HepG2 (cell line): ENCODE results near the gene TRAF4. TPM values are rescaled to one million over a fixed set of nuclear protein-coding genes. Genes with fewer than 3 reads are reported as not detected.

Experiments used
- ATAC-seq: fragments of 200-7000 bp; cut with Tn5 transposase; 3 replicates; pipeline ENCODE4 v1.9.1; 2020; ENCODE audit warnings: mild to moderate bottlenecking, moderate library complexity
- BruUV-seq: library from RNA; stranded (reverse); fragments of 400-500 nt; replicated peaks from 2 replicates; lab custom pipeline; 2021; lab: Mats Ljungman, UMichigan
- CTCF ChIA-PET: fragments of 300-600 bp; formaldehyde crosslinking; extraction: SDS; loops from one replicate; lab custom pipeline; 2021; ENCODE audit warnings: low total read pairs, inconsistent platforms, low intra/inter-chr PET ratio; lab: Yijun Ruan, JAX
- POLR2A ChIA-PET: fragments of 350-600 bp; sonication (Branson Sonifier 250); formaldehyde crosslinking; loops from one replicate; lab custom pipeline; 2020; ENCODE audit warnings: antibody characterized with exemption, inconsistent platforms; lab: Yijun Ruan, JAX
- DNase-seq: peaks from one replicate; pipeline ENCODE4 v3.0.0-alpha.2; 2015; ENCODE audit warnings: low spot score
- FAIRE-seq: peaks from 3 replicates; lab custom pipeline; 2011; peaks lifted over from hg19 to GRCh38; lab: Jason Lieb, UNC
- H2AFZ ChIP-seq: one replicate; pipeline ENCODE4 v1.6.1; 2011; ENCODE audit warnings: low read length, inconsistent platforms
- H3K27ac ChIP-seq: fragments of 300-600 bp; 3 replicates; pipeline ENCODE4 v1.8.0; 2011; ENCODE audit warnings: mixed run types, mild to moderate bottlenecking, mixed read lengths, low read length, inconsistent platforms; ENCODE audit not compliant: insufficient read depth; ENCODE audit errors: extremely low read length
- H3K27me3 ChIP-seq, 2 experiments: fragments of 200-600 bp in 1 of 2; 2 replicates in 1 of 2; 3 replicates in 1 of 2; pipeline versions ENCODE4 v1.6.0 to v1.8.0; 2011; ENCODE audit warnings: low read length in 2 of 2, mild to moderate bottlenecking in 2 of 2, moderate library complexity in 2 of 2, inconsistent platforms in 1 of 2; ENCODE audit not compliant: insufficient read depth in 2 of 2, control insufficient read depth in 1 of 2
- H3K36me3 ChIP-seq, 2 experiments: fragments of 200-600 bp in 1 of 2; replicated peaks in 1 of 2; 2 replicates in 1 of 2; 3 replicates in 1 of 2; pipeline versions ENCODE4 v1.5.1 to v1.8.0; 2011; ENCODE audit warnings: low read length in 2 of 2, inconsistent platforms in 1 of 2; ENCODE audit not compliant: insufficient read depth in 2 of 2, control insufficient read depth in 1 of 2
- H3K4me1 ChIP-seq: 2 replicates; pipeline ENCODE4 v1.5.1; 2012; ENCODE audit warnings: low read length, inconsistent platforms; ENCODE audit not compliant: insufficient read depth
- H3K4me2 ChIP-seq: 2 replicates; pipeline ENCODE4 v1.6.0; 2011; ENCODE audit warnings: low read depth, low read length, inconsistent platforms
- H3K4me3 ChIP-seq, 3 experiments: fragments of 200-600 bp in 1 of 3; sonication (generic), shearing (Covaris generic) in 1 of 3; replicated peaks in 1 of 3; 2 replicates each; pipeline ENCODE4 v1.5.1; 2011 to 2016; ENCODE audit warnings: low read length in 3 of 3, inconsistent platforms in 2 of 3, low read depth in 2 of 3, mild to moderate bottlenecking in 2 of 3, control low read depth in 1 of 3, mixed read lengths in 1 of 3; ENCODE audit not compliant: insufficient read depth in 1 of 3
- H3K79me2 ChIP-seq: one replicate; pipeline ENCODE4 v1.6.1; 2011; ENCODE audit warnings: low read length, inconsistent platforms; ENCODE audit not compliant: insufficient read depth
- H3K9ac ChIP-seq: 2 replicates; pipeline ENCODE4 v1.6.0; 2011; ENCODE audit warnings: mild to moderate bottlenecking, low read depth, low read length, inconsistent platforms; ENCODE audit not compliant: insufficient read depth
- H3K9me3 ChIP-seq: 2 replicates; pipeline ENCODE4 v1.5.1; 2012; ENCODE audit warnings: mild to moderate bottlenecking, low read length
- H4K20me1 ChIP-seq: 2 replicates; pipeline ENCODE4 v1.6.0; 2011; ENCODE audit warnings: inconsistent platforms, mild to moderate bottlenecking, low read length, moderate library complexity; ENCODE audit not compliant: insufficient read depth
- HNF4A ChIP-seq: sonication (generic); formaldehyde crosslinking; IDR thresholded peaks from 2 replicates; pipeline ENCODE4 v1.4.0; 2020; ENCODE audit warnings: missing genetic modification reagents
- HNRNPL ChIP-seq: fragments of 200-400 bp; formaldehyde crosslinking; IDR thresholded peaks from 2 replicates; pipeline ENCODE4 v1.6.1; 2017; ENCODE audit warnings: mild to moderate bottlenecking, low read depth, low read length
- LCORL ChIP-seq, 2 experiments: fragments of 450-650 bp in 1 of 2; sonication (generic) in 1 of 2; formaldehyde crosslinking in 1 of 2; IDR thresholded peaks; 2 replicates each; pipeline versions ENCODE4 v1.5.0 to v1.6.1; 2017 to 2020; ENCODE audit warnings: antibody characterized with exemption in 1 of 2, missing genetic modification reagents in 1 of 2
- NR1H2 ChIP-seq: sonication (generic); formaldehyde crosslinking; IDR thresholded peaks from 2 replicates; pipeline ENCODE4 v1.8.1; 2022; ENCODE audit warnings: low read depth, missing genetic modification reagents, borderline replicate concordance
- WGBS: methylation state at CpG from one replicate; pipeline ENCODE4 v1.1.6; 2017; ENCODE audit warnings: low lambda C conversion rate; 5-methylcytosine and 5-hydroxymethylcytosine counted together
- in situ Hi-C: cut with HindIII; loops from 2 replicates; pipeline ENCODE4 v1.10.0; 2017; ENCODE audit warnings: low pct_unique_long_range_greater_than_20kb; ENCODE audit not compliant: extremely low pct_ligation_motif_present
- intact Hi-C: fragments of 100-400 bp; cut with micrococcal nuclease; formaldehyde crosslinking; loops from one replicate; pipeline ENCODE4 v1.10.0; 2022; ENCODE audit not compliant: unreplicated experiment
- polyA plus RNA-seq, 8 experiments: library from polyadenylated mRNA; depleted of rRNA in 3 of 8; stranded (reverse) in 7 of 8; unstranded in 1 of 8; fragments of >200 nt; fragmentation: Illumina TruSeq in 4 of 8; extraction: Trizol in 4 of 8; gene quantifications; 2 replicates each; pipeline versions ENCODE4 v1.2.1 to v1.2.3, GENCODE V29; 2011 to 2016; ENCODE audit warnings: low read depth in 4 of 8, missing spikeins in 1 of 8, mixed read lengths in 1 of 8; ENCODE audit not compliant: insufficient read depth in 1 of 8
- total RNA-seq, 5 experiments: library from RNA; depleted of rRNA; stranded (reverse); fragments of >200 nt; fragmentation: Illumina TruSeq; extraction: Trizol; gene quantifications; 2 replicates each; pipeline ENCODE4 v1.2.3, GENCODE V29; 2016; ENCODE audit warnings: low read depth in 1 of 5
- TF ChIP-seq, protein P1 (sequence below): sonication (generic); formaldehyde crosslinking; IDR thresholded peaks from 2 replicates; pipeline ENCODE4 v1.4.0; 2020; ENCODE audit warnings: missing genetic modification reagents
- TF ChIP-seq, protein P2 (sequence below): sonication (generic); formaldehyde crosslinking; IDR thresholded peaks from 2 replicates; pipeline ENCODE4 v1.5.1; 2020; ENCODE audit warnings: mild to moderate bottlenecking, missing genetic modification reagents, moderate library complexity
- TF ChIP-seq, protein P3 (sequence below): sonication (generic); formaldehyde crosslinking; IDR thresholded peaks from 2 replicates; pipeline ENCODE4 v1.4.0; 2020; ENCODE audit warnings: missing genetic modification reagents

The TRAF4 gene
- total and polyA plus RNA-seq, 2 of the 13 experiments (the other 11 are each of a cell fraction or from before 2014, with no cell fraction given), result 86.0 to 89.9 TPM

DNA sequence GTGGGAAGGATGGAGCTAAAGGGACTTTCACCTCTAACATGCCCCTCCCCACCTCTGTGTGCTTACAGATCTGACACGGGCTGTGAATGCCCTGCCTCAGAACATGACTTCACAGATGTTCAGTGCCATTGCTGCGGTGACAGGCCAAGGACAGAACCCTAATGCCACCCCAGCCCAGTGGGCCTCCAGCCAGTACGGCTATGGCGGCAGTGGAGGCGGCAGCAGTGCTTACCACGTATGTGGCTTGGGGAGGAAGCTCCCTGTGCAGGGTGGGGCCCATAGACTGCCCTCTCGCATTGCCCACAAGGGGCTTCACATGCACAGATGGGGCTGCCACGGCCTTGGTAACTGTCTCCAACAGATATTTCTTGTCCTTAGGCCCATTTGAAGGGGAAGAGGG, 43.5 kb upstream of the TRAF4 start:
- Histone ChIP-seq H3K4me1 (peaks cover 79% of the 10 kb centered on the region), H4K20me1 (no peaks in the 10 kb centered on the region), H3K79me2 (no peaks in the 10 kb centered on the region), H3K4me3 (no peak overlapping the region), H3K36me3 (peaks cover 36 to 66% of the 10 kb centered on the region in 2 experiments), H3K27me3 (no peaks in the 10 kb centered on the region)
- DNase-seq (no peak), ATAC-seq (no peak)
- intact Hi-C loops (no loop called here), in situ Hi-C loops (no loop called here)
- WGBS, result 67% methylated on average over 2 of the region's 8 CpGs
- CTCF ChIA-PET, result no interaction called here
- POLR2A ChIA-PET, result interaction anchor here (1.1 to 8.2 kb wide), 4 partner anchors 11 to 38 kb away, joined by 3 to 145 read pairs (median 20); partner anchors contain the start of genes PROCA1, RPL23A, SDF2 and SUPT6H
- no TSS peak for BruUV-seq
- TF ChIP-seq, protein P1, sequence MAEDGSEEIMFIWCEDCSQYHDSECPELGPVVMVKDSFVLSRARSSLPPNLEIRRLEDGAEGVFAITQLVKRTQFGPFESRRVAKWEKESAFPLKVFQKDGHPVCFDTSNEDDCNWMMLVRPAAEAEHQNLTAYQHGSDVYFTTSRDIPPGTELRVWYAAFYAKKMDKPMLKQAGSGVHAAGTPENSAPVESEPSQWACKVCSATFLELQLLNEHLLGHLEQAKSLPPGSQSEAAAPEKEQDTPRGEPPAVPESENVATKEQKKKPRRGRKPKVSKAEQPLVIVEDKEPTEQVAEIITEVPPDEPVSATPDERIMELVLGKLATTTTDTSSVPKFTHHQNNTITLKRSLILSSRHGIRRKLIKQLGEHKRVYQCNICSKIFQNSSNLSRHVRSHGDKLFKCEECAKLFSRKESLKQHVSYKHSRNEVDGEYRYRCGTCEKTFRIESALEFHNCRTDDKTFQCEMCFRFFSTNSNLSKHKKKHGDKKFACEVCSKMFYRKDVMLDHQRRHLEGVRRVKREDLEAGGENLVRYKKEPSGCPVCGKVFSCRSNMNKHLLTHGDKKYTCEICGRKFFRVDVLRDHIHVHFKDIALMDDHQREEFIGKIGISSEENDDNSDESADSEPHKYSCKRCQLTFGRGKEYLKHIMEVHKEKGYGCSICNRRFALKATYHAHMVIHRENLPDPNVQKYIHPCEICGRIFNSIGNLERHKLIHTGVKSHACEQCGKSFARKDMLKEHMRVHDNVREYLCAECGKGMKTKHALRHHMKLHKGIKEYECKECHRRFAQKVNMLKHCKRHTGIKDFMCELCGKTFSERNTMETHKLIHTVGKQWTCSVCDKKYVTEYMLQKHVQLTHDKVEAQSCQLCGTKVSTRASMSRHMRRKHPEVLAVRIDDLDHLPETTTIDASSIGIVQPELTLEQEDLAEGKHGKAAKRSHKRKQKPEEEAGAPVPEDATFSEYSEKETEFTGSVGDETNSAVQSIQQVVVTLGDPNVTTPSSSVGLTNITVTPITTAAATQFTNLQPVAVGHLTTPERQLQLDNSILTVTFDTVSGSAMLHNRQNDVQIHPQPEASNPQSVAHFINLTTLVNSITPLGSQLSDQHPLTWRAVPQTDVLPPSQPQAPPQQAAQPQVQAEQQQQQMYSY, result no peak
- TF ChIP-seq, protein P2, sequence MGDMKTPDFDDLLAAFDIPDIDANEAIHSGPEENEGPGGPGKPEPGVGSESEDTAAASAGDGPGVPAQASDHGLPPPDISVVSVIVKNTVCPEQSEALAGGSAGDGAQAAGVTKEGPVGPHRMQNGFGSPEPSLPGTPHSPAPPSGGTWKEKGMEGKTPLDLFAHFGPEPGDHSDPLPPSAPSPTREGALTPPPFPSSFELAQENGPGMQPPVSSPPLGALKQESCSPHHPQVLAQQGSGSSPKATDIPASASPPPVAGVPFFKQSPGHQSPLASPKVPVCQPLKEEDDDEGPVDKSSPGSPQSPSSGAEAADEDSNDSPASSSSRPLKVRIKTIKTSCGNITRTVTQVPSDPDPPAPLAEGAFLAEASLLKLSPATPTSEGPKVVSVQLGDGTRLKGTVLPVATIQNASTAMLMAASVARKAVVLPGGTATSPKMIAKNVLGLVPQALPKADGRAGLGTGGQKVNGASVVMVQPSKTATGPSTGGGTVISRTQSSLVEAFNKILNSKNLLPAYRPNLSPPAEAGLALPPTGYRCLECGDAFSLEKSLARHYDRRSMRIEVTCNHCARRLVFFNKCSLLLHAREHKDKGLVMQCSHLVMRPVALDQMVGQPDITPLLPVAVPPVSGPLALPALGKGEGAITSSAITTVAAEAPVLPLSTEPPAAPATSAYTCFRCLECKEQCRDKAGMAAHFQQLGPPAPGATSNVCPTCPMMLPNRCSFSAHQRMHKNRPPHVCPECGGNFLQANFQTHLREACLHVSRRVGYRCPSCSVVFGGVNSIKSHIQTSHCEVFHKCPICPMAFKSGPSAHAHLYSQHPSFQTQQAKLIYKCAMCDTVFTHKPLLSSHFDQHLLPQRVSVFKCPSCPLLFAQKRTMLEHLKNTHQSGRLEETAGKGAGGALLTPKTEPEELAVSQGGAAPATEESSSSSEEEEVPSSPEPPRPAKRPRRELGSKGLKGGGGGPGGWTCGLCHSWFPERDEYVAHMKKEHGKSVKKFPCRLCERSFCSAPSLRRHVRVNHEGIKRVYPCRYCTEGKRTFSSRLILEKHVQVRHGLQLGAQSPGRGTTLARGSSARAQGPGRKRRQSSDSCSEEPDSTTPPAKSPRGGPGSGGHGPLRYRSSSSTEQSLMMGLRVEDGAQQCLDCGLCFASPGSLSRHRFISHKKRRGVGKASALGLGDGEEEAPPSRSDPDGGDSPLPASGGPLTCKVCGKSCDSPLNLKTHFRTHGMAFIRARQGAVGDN (CRISPR knock-in tag), result peak; percentile 64
- peak; percentile 11; the same call in 1 of the 2 replicates for TF ChIP-seq HNF4A (CRISPR knock-in tag)
- no peak for TF ChIP-seq NR1H2 (CRISPR knock-in tag)
- TF ChIP-seq, protein P3, sequence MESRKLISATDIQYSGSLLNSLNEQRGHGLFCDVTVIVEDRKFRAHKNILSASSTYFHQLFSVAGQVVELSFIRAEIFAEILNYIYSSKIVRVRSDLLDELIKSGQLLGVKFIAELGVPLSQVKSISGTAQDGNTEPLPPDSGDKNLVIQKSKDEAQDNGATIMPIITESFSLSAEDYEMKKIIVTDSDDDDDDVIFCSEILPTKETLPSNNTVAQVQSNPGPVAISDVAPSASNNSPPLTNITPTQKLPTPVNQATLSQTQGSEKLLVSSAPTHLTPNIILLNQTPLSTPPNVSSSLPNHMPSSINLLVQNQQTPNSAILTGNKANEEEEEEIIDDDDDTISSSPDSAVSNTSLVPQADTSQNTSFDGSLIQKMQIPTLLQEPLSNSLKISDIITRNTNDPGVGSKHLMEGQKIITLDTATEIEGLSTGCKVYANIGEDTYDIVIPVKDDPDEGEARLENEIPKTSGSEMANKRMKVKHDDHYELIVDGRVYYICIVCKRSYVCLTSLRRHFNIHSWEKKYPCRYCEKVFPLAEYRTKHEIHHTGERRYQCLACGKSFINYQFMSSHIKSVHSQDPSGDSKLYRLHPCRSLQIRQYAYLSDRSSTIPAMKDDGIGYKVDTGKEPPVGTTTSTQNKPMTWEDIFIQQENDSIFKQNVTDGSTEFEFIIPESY (CRISPR knock-in tag), result peak; percentile 57; the same call in 1 of the 2 replicates
- TF ChIP-seq HNRNPL, result peak; percentile 71; the same call in 1 of the 2 replicates
- TF ChIP-seq LCORL (IDR thresholded peaks at IDR 0.05), result no peak
- TF ChIP-seq LCORL (CRISPR knock-in tag; IDR thresholded peaks at IDR 0.05), result no peak
- TF ChIP-seq, all 625 proteins: peak for 4
- H2AFZ ChIP-seq, result no peak overlapping the region
- H3K9me3 ChIP-seq, result no peaks in the 10 kb centered on the region
- FAIRE-seq, result no peak
- H3K27ac ChIP-seq, result peak overlapping the region; percentile 91
- H3K9ac ChIP-seq, result no peak overlapping the region
- no peak overlapping the region for H3K4me2 ChIP-seq
